HepG2 (cell line): Measurements from ENCODE around the gene BSG. TPM values are rescaled to one million over a fixed set of nuclear protein-coding genes. Genes with fewer than 3 reads are reported as not detected.

ENCODE experiments used
- ARNT2 ChIP-seq: sonication (generic); formaldehyde crosslinking; IDR thresholded peaks from 2 replicates; pipeline ENCODE4 v1.8.0; 2022; ENCODE audit warnings: mild to moderate bottlenecking, low read depth, missing genetic modification reagents, moderate library complexity
- DRAP1 ChIP-seq: IDR thresholded peaks from 2 replicates; pipeline ENCODE4 v1.6.1; 2016; ENCODE audit warnings: missing genetic modification reagents, missing compliant biosample characterization
- GPN1 ChIP-seq: sonication (generic); formaldehyde crosslinking; IDR thresholded peaks from 2 replicates; pipeline ENCODE4 v1.5.1; 2020; ENCODE audit warnings: missing genetic modification reagents, borderline replicate concordance
- HES4 ChIP-seq: sonication (generic); formaldehyde crosslinking; IDR thresholded peaks from 2 replicates; pipeline ENCODE4 v1.9.0; 2021; ENCODE audit warnings: mild to moderate bottlenecking, missing genetic modification reagents, borderline replicate concordance
- KLF12 ChIP-seq: sonication (generic); formaldehyde crosslinking; IDR thresholded peaks from 2 replicates; pipeline ENCODE4 v1.4.0; 2020; ENCODE audit warnings: missing genetic modification reagents, borderline replicate concordance
- MTF2 ChIP-seq: sonication (generic); formaldehyde crosslinking; IDR thresholded peaks from 2 replicates; pipeline ENCODE4 v1.5.0; 2020; ENCODE audit warnings: missing genetic modification reagents, borderline replicate concordance
- POLR2A ChIP-seq, 2 experiments: IDR thresholded peaks; 2 replicates each; pipeline ENCODE4 v1.6.1; 2011; ENCODE audit warnings: low read depth in 2 of 2, low read length in 2 of 2, mild to moderate bottlenecking in 1 of 2, moderate library complexity in 1 of 2; ENCODE audit not compliant: insufficient read depth in 1 of 2
- TAF15 ChIP-seq: fragments of 200-400 bp; formaldehyde crosslinking; IDR thresholded peaks from one replicate; pipeline ENCODE4 v1.6.1; 2018; ENCODE audit warnings: mild to moderate bottlenecking, low read depth, low read length; ENCODE audit not compliant: poor library complexity, severe bottlenecking
- ZBED4 ChIP-seq: sonication (generic); formaldehyde crosslinking; IDR thresholded peaks from 2 replicates; pipeline ENCODE4 v1.4.0; 2020; ENCODE audit warnings: missing genetic modification reagents, borderline replicate concordance
- ZGPAT ChIP-seq: IDR thresholded peaks from 2 replicates; pipeline ENCODE4 v1.6.1; 2016; ENCODE audit warnings: mild to moderate bottlenecking
- ZNF318 ChIP-seq: sonication (generic); formaldehyde crosslinking; IDR thresholded peaks from 2 replicates; pipeline ENCODE4 v1.4.0; 2020; ENCODE audit warnings: mild to moderate bottlenecking, missing genetic modification reagents
- ZNF451 ChIP-seq: sonication (generic); formaldehyde crosslinking; IDR thresholded peaks from 2 replicates; pipeline ENCODE4 v1.5.0; 2020; ENCODE audit warnings: mild to moderate bottlenecking, missing genetic modification reagents
- ZNF782 ChIP-seq: sonication (generic); formaldehyde crosslinking; IDR thresholded peaks from 2 replicates; pipeline ENCODE4 v1.4.0; 2020; ENCODE audit warnings: missing genetic modification reagents, mild to moderate bottlenecking, borderline replicate concordance
- ZNF790 ChIP-seq: sonication (generic); formaldehyde crosslinking; IDR thresholded peaks from 2 replicates; pipeline ENCODE4 v1.8.0; 2022; ENCODE audit warnings: missing genetic modification reagents, mild to moderate bottlenecking, borderline replicate concordance
- polyA plus RNA-seq, 8 experiments: library from polyadenylated mRNA; depleted of rRNA in 3 of 8; stranded (reverse) in 7 of 8; unstranded in 1 of 8; fragments of >200 nt; fragmentation: Illumina TruSeq in 4 of 8; extraction: Trizol in 4 of 8; gene quantifications; 2 replicates each; pipeline versions ENCODE4 v1.2.1 to v1.2.3, GENCODE V29; 2011 to 2016; ENCODE audit warnings: low read depth in 4 of 8, missing spikeins in 1 of 8, mixed read lengths in 1 of 8; ENCODE audit not compliant: insufficient read depth in 1 of 8
- total RNA-seq, 5 experiments: library from RNA; depleted of rRNA; stranded (reverse); fragments of >200 nt; fragmentation: Illumina TruSeq; extraction: Trizol; gene quantifications; 2 replicates each; pipeline ENCODE4 v1.2.3, GENCODE V29; 2016; ENCODE audit warnings: low read depth in 1 of 5

Gene BSG
- total and polyA plus RNA-seq, 2 of the 13 experiments (the other 11 are each of a cell fraction or from before 2014, with no cell fraction given), result 309 to 754 TPM

GRCh38 chr19:572743-573518, 535 bp downstream of the BSG start (continued):
- 0 out of 2 replicates have a peak, but pooled peaks have one; percentile 28 for TF ChIP-seq ZNF782 (CRISPR knock-in tag)
- TF ChIP-seq ZNF790, result peak; percentile 2; the same call in 1 of the 2 replicates
- no peak for TF ChIP-seq ZBED4
- peak; percentile 17; the same call in 1 of the 2 replicates for TF ChIP-seq ARNT2 (CRISPR knock-in tag)
- TF ChIP-seq ZNF318 (CRISPR knock-in tag), result no peak
- TF ChIP-seq ZNF451 (CRISPR knock-in tag), result no peak
- no peak for TF ChIP-seq MTF2
- no peak for TF ChIP-seq GPN1 (CRISPR knock-in tag)
- no peak for TF ChIP-seq DRAP1 (CRISPR knock-in tag)
- no peak for TF ChIP-seq HES4 (CRISPR knock-in tag)
- 0 out of 2 replicates have a peak, but pooled peaks have one; percentile 6 for TF ChIP-seq ZGPAT (CRISPR knock-in tag)
- TF ChIP-seq POLR2A (IDR thresholded peaks at IDR 0.05; ENCODE audit: insufficient read depth in 1 of 2, low read depth in 2 of 2, low read length in 2 of 2), result no peak; a peak in 1 of 4 replicates
- TF ChIP-seq KLF12 (CRISPR knock-in tag), result no peak
- peak; percentile 7 for TF ChIP-seq TAF15
